ENCODE measurements around the gene SLC25A22.

DNA sequence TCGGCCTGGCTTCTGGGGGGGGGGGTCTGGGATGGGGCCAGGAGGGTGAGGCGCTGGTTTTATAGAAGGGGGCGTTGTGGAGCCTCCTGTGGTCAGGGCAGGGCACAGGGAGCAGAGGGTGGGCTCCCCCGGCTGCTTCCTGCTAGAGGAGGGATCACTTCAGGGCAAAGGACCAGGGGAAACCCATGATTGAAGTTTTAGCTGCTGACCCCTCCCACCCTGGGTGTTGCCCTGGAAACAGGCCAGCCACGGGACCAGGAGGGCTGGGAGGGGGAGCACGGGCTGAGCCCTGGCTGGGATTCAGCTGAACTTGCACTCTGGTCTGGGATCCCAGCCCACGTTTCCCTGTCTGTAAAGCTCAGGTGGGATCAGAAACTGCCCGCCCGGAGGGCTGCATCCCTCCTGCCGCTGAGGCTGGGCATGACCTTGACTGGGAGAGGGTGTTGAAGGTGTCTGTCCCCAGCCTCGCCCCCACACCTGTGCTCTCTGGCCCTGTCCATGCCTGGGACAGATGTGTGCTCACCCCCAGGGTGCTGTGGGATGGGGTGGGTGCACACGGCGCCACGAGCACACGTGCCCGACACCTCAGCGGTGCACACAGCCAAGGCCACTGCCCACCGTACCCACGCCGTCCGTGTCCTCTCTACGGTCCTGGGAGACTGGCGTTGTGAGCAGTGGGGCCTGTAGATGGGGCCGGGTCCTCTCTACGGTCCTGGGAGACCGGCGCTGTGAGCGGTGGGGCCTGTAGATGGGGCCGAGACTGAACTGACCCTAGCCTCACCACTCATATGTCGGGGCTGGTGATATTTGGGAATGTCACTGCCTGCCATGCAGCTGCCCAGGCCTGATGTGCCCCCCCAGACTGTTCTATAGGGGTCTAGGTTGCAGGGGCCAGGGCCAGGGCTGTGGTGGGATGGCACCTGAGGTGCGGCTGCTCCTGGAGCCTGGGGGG lies 46.9 kb upstream of the SLC25A22 start:
- TF ChIP-seq POLR2A (IDR thresholded peaks at IDR 0.05) (no peak), POLR2AphosphoS5 (IDR thresholded peaks at IDR 0.05) (peak; percentile 56 to 86 (median 75)), EP300 (IDR thresholded peaks at IDR 0.05) (peak in 2 of 4 donors; percentile 48 to 59)
- TF ChIP-seq, protein P1, sequence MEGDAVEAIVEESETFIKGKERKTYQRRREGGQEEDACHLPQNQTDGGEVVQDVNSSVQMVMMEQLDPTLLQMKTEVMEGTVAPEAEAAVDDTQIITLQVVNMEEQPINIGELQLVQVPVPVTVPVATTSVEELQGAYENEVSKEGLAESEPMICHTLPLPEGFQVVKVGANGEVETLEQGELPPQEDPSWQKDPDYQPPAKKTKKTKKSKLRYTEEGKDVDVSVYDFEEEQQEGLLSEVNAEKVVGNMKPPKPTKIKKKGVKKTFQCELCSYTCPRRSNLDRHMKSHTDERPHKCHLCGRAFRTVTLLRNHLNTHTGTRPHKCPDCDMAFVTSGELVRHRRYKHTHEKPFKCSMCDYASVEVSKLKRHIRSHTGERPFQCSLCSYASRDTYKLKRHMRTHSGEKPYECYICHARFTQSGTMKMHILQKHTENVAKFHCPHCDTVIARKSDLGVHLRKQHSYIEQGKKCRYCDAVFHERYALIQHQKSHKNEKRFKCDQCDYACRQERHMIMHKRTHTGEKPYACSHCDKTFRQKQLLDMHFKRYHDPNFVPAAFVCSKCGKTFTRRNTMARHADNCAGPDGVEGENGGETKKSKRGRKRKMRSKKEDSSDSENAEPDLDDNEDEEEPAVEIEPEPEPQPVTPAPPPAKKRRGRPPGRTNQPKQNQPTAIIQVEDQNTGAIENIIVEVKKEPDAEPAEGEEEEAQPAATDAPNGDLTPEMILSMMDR (IDR thresholded peaks at IDR 0.05) = no peak
